ENCODE data around the gene ATP10B.

Gene ATP10B

DNA sequence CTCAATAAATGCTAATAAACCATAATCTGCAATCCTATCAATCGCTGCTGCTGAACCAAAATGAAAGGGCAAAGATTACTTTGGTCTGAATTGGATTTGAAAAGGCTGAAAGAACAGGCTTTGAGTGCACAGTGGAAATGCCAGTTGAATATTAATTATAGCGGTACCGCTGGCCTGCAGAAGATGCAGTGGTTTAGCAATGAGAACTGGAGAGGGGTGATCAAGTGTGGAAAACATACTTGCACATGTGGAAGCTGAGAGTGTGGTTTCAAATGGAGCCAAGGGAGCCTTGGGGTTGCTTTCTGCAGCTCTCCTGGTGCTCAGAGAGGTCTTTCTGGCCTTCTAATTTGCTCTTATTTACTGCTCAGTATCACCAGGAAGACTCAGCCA is 296.4 kb downstream of the ATP10B start:
- TF ChIP-seq TAF1 (IDR thresholded peaks at IDR 0.05; ENCODE audit: borderline replicate concordance, low read depth, low read length) (no peak), POLR2A (IDR thresholded peaks at IDR 0.05; ENCODE audit: low read depth, low read length) (no peak), POLR2AphosphoS5 (IDR thresholded peaks at IDR 0.05; ENCODE audit: low read depth, low read length) (no peak)
- DNase-seq (ENCODE audit: insufficient read length), result no peak
- FAIRE-seq, result no peak

DNA sequence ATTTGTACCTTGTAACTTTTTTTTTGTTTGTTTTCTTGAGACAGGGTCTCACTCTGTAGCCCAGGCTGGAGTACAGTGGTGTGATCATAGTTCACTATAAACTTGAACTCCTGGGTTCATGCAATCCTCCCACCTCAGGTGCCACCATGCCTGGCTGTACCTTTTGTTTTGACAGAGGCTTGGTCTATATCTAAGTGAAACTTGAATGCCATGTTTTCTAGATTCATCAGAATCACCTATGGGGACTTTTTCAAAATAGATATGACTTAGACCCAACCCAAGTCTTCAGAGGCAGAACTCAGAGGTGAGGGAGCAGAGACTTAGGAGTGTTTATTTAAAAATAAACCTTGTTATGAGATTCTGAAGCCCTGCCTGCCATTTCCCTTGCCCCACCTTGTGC is 301.9 kb downstream of the ATP10B start:
- FAIRE-seq (no peak), DNase-seq (ENCODE audit: insufficient read length) (no peak)
- TF ChIP-seq POLR2A (IDR thresholded peaks at IDR 0.05; ENCODE audit: low read depth, low read length) (no peak), TAF1 (IDR thresholded peaks at IDR 0.05; ENCODE audit: borderline replicate concordance, low read depth, low read length) (no peak)

GRCh38 chr5:160548949-160549645 is 302.9 kb downstream of the ATP10B start:
- DNase-seq (ENCODE audit: insufficient read length) (no peak), FAIRE-seq (no peak)
- TF ChIP-seq POLR2AphosphoS5 (IDR thresholded peaks at IDR 0.05; ENCODE audit: low read depth, low read length), result no peak
- no peak for TF ChIP-seq TAF1 (IDR thresholded peaks at IDR 0.05; ENCODE audit: borderline replicate concordance, low read depth, low read length)
- no peak for TF ChIP-seq POLR2A (IDR thresholded peaks at IDR 0.05; ENCODE audit: low read depth, low read length)

- no peak for TF ChIP-seq POLR2A (IDR thresholded peaks at IDR 0.05; ENCODE audit: low read depth, low read length)
- no peak for TF ChIP-seq POLR2AphosphoS5 (IDR thresholded peaks at IDR 0.05; ENCODE audit: low read depth, low read length)
- TF ChIP-seq TAF1 (IDR thresholded peaks at IDR 0.05; ENCODE audit: borderline replicate concordance, low read depth, low read length), result no peak
- DNase-seq (ENCODE audit: insufficient read length) (no peak), FAIRE-seq (no peak)
Measured at GRCh38 chr5:160547872-160548271, 304.1 kb downstream of the ATP10B start.

DNA sequence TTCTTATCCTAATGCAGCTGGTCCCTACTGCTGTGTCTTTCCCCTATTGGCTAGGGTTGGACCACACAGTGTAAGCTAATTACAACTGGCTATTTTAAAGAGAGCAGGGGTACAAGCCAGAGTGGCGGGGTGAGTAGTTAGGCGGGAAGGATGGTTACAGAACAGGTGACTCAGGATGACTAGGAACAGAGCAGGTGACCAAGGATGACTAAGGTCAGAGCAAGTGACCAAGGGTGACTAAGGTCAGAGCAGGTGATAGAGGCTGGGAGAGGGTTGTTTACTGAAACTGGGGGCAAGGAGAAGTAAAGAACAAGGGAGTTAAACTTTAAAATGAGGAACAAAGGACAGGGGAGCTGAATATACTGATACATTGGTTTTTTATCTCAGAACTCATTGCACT is 304.9 kb downstream of the ATP10B start:
- TF ChIP-seq POLR2A (IDR thresholded peaks at IDR 0.05; ENCODE audit: low read depth, low read length), result no peak
- TF ChIP-seq POLR2AphosphoS5 (IDR thresholded peaks at IDR 0.05; ENCODE audit: low read depth, low read length), result no peak
- TF ChIP-seq TAF1 (IDR thresholded peaks at IDR 0.05; ENCODE audit: borderline replicate concordance, low read depth, low read length), result no peak
- DNase-seq (ENCODE audit: insufficient read length), result no peak
- no peak for FAIRE-seq

DNA sequence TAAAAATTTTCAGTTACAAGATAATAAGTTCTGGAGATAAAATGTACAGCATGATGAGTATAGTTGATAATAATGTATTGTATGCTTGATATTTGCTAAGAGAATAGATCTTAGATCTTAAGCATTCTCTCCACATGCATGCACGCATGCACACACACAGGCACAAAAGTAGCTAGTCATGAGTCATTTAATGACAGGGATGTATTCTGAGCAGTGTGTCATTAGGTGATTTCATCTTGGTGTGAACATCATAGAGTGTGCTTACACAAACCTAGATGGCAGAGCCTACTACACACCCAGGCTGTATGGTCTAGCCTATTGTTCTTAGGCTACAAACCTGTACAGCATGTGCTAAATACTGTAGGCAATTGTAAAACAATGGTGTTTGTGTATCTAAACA is 306.2 kb downstream of the ATP10B start:
- FAIRE-seq (no peak), DNase-seq (ENCODE audit: insufficient read length) (no peak)
- TF ChIP-seq TAF1 (IDR thresholded peaks at IDR 0.05; ENCODE audit: borderline replicate concordance, low read depth, low read length) (no peak), POLR2A (IDR thresholded peaks at IDR 0.05; ENCODE audit: low read depth, low read length) (no peak), POLR2AphosphoS5 (IDR thresholded peaks at IDR 0.05; ENCODE audit: low read depth, low read length) (no peak)

DNA sequence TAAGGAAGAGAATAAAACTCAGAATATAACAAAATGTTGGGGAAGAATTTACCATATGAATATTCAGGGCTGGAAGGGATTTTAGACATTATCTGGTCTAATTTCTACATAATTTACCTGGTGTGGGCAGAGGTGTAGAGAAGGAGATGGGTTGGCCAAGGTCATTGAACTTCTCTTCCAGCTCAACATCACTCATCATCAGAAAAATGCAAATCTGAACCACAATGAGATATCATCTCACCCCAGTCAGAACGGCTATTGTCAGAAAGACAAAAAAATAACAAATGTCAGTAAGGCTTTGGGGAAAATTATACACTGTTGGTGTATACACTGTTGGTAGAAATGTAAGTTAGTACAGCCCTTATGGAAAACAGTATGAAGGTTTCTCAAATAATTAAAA is 308.6 kb downstream of the ATP10B start:
- DNase-seq (ENCODE audit: insufficient read length) (no peak), FAIRE-seq (no peak)
- no peak for TF ChIP-seq POLR2AphosphoS5 (IDR thresholded peaks at IDR 0.05; ENCODE audit: low read depth, low read length)
- no peak for TF ChIP-seq POLR2A (IDR thresholded peaks at IDR 0.05; ENCODE audit: low read depth, low read length)
- no peak for TF ChIP-seq TAF1 (IDR thresholded peaks at IDR 0.05; ENCODE audit: borderline replicate concordance, low read depth, low read length)

- DNase-seq (ENCODE audit: insufficient read length) (no peak), FAIRE-seq (no peak)
- TF ChIP-seq POLR2A (IDR thresholded peaks at IDR 0.05; ENCODE audit: low read depth, low read length) (no peak), POLR2AphosphoS5 (IDR thresholded peaks at IDR 0.05; ENCODE audit: low read depth, low read length) (no peak), TAF1 (IDR thresholded peaks at IDR 0.05; ENCODE audit: borderline replicate concordance, low read depth, low read length) (no peak)
Measured at GRCh38 chr5:160542840-160543239, 309.2 kb downstream of the ATP10B start.

DNA sequence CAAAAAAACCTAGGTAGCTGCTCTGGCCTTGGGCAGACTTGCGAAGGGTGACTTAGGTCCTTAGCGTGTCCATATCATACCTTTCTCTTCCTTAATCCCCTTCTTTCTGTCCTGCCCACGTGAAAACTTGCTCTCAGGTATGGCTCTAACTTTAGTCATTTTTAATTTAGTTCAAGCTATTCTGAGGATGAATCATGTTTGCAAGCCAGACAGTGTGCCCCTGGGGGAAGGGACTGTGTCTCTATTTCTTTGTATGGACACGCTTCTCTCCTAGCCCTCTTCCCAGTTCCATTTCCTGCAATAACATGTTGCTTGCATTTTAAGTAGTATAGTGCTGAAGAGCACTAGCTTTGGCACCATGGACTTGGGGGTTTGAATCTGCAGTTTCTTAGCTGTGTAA is 309.7 kb downstream of the ATP10B start:
- DNase-seq (ENCODE audit: insufficient read length), result no peak
- no peak for TF ChIP-seq TAF1 (IDR thresholded peaks at IDR 0.05; ENCODE audit: borderline replicate concordance, low read depth, low read length)
- TF ChIP-seq POLR2AphosphoS5 (IDR thresholded peaks at IDR 0.05; ENCODE audit: low read depth, low read length), result no peak
- TF ChIP-seq POLR2A (IDR thresholded peaks at IDR 0.05; ENCODE audit: low read depth, low read length), result no peak
- no peak for FAIRE-seq

GRCh38 chr5:160539431-160539830 is 312.6 kb downstream of the ATP10B start:
- TF ChIP-seq TAF1 (IDR thresholded peaks at IDR 0.05; ENCODE audit: borderline replicate concordance, low read depth, low read length) (no peak), POLR2A (IDR thresholded peaks at IDR 0.05; ENCODE audit: low read depth, low read length) (no peak), POLR2AphosphoS5 (IDR thresholded peaks at IDR 0.05; ENCODE audit: low read depth, low read length) (no peak)
- FAIRE-seq (no peak), DNase-seq (ENCODE audit: insufficient read length) (no peak)

- FAIRE-seq (no peak), DNase-seq (ENCODE audit: insufficient read length) (no peak)
- TF ChIP-seq TAF1 (IDR thresholded peaks at IDR 0.05; ENCODE audit: borderline replicate concordance, low read depth, low read length) (no peak), POLR2AphosphoS5 (IDR thresholded peaks at IDR 0.05; ENCODE audit: low read depth, low read length) (no peak), POLR2A (IDR thresholded peaks at IDR 0.05; ENCODE audit: low read depth, low read length) (no peak)
Measured at GRCh38 chr5:160537940-160538339, 314.1 kb downstream of the ATP10B start.

DNA sequence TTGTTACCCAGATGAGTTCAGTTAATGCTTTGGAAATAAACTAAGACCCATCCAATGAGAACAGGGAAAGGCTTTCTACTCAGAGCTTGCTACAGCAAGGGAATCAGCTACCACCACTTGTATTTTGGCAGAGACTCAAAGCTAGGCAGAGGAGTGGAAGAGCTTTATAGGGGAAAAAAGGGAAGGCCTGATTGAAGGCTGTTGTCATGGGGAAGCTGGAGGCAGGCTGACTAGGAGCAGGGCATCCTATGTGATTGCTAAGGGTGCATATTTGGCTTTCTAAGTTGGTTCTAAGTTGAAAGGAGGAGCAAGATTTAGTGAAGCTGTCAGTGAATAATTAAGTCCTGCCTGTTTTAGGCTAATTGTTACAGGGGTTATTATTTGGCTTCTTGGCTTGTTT is 314.9 kb downstream of the ATP10B start:
- DNase-seq (ENCODE audit: insufficient read length), result no peak
- TF ChIP-seq TAF1 (IDR thresholded peaks at IDR 0.05; ENCODE audit: borderline replicate concordance, low read depth, low read length), result no peak
- FAIRE-seq, result no peak

DNA sequence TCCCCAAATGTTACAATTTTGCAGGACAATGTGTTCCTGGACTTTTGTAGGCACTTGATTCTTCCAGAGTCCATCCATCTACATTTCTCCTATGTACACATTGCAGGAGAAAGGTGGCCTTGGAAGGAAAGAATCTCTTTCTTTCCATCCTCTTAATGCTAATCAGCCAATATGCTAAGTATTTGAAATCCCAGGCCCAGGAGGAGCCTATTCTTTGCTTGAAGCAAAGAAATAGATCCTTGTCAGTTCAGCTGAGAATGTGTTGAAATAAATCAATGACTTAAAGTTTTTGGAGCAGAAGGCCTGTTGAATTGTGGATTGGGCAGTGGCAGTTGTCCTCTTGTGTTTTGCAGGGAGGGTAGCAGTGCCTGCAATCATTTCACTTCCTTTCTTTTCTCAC is 317.1 kb downstream of the ATP10B start:
- TF ChIP-seq TAF1 (IDR thresholded peaks at IDR 0.05; ENCODE audit: borderline replicate concordance, low read depth, low read length) (no peak), POLR2AphosphoS5 (IDR thresholded peaks at IDR 0.05; ENCODE audit: low read depth, low read length) (no peak), POLR2A (IDR thresholded peaks at IDR 0.05; ENCODE audit: low read depth, low read length) (no peak)
- FAIRE-seq, result no peak
- DNase-seq (ENCODE audit: insufficient read length), result no peak

Data from GM12892 (cell line).